ENCODE data around the gene CTNNBL1.

Gene CTNNBL1

GRCh38 chr20:37807471-37808232 lies 113.8 kb downstream of the CTNNBL1 start:
- peak; percentile 8 for DNase-seq (ENCODE audit: low read depth)
- H3K4me3 ChIP-seq (ENCODE audit: low read depth, low read length) = no peak overlapping the region
- TF ChIP-seq MYC (IDR thresholded peaks at IDR 0.05; ENCODE audit: low read depth, low read length) (no peak), MAX (IDR thresholded peaks at IDR 0.05; ENCODE audit: low read depth, low read length) (no peak), POLR2A (IDR thresholded peaks at IDR 0.05; ENCODE audit: extremely low read depth, insufficient read length) (no peak), CTCF (IDR thresholded peaks at IDR 0.05; ENCODE audit: low read depth, low read length) (no peak)

- peak; percentile 25 for DNase-seq (ENCODE audit: low read depth)
- TF ChIP-seq MAX (IDR thresholded peaks at IDR 0.05; ENCODE audit: low read depth, low read length) (no peak), POLR2A (IDR thresholded peaks at IDR 0.05; ENCODE audit: extremely low read depth, insufficient read length) (no peak), MYC (IDR thresholded peaks at IDR 0.05; ENCODE audit: low read depth, low read length) (no peak), CTCF (IDR thresholded peaks at IDR 0.05; ENCODE audit: low read depth, low read length) (no peak)
- H3K4me3 ChIP-seq (ENCODE audit: low read depth, low read length) = no peak overlapping the region
Observed at GRCh38 chr20:37808233-37809070, 114.6 kb downstream of the CTNNBL1 start.

GRCh38 chr20:37810027-37810426 lies 116.2 kb downstream of the CTNNBL1 start:
- no peak for DNase-seq (ENCODE audit: low read depth)
- H3K4me3 ChIP-seq (ENCODE audit: low read depth, low read length) = no peak overlapping the region
- TF ChIP-seq MAX (IDR thresholded peaks at IDR 0.05; ENCODE audit: low read depth, low read length) = no peak
- TF ChIP-seq MYC (IDR thresholded peaks at IDR 0.05; ENCODE audit: low read depth, low read length) = no peak
- TF ChIP-seq POLR2A (IDR thresholded peaks at IDR 0.05; ENCODE audit: extremely low read depth, insufficient read length) = no peak
- no peak for TF ChIP-seq CTCF (IDR thresholded peaks at IDR 0.05; ENCODE audit: low read depth, low read length)

GRCh38 chr20:37816003-37816402 lies 122.2 kb downstream of the CTNNBL1 start:
- no peak for DNase-seq (ENCODE audit: low read depth)
- TF ChIP-seq POLR2A (IDR thresholded peaks at IDR 0.05; ENCODE audit: extremely low read depth, insufficient read length) (no peak), MAX (IDR thresholded peaks at IDR 0.05; ENCODE audit: low read depth, low read length) (no peak), CTCF (IDR thresholded peaks at IDR 0.05; ENCODE audit: low read depth, low read length) (no peak), MYC (IDR thresholded peaks at IDR 0.05; ENCODE audit: low read depth, low read length) (no peak)
- H3K4me3 ChIP-seq (ENCODE audit: low read depth, low read length) = no peak overlapping the region

- DNase-seq (ENCODE audit: low read depth) = no peak
- no peak overlapping the region for H3K4me3 ChIP-seq (ENCODE audit: low read depth, low read length)
- TF ChIP-seq MAX (IDR thresholded peaks at IDR 0.05; ENCODE audit: low read depth, low read length) (no peak), CTCF (IDR thresholded peaks at IDR 0.05; ENCODE audit: low read depth, low read length) (no peak), MYC (IDR thresholded peaks at IDR 0.05; ENCODE audit: low read depth, low read length) (no peak), POLR2A (IDR thresholded peaks at IDR 0.05; ENCODE audit: extremely low read depth, insufficient read length) (no peak)
Observed at GRCh38 chr20:37816726-37817125, 122.9 kb downstream of the CTNNBL1 start.

All from NB4 (cell line).